ACC112 (cell line): Measurements from ENCODE around the gene OXNAD1.

Experiments used
- H2AFZ ChIP-seq: fragments of 200-600 bp; sonication (generic); one replicate; pipeline ENCODE4 v1.6.0; 2017; ENCODE audit warnings: antibody characterized with exemption, low read length; ENCODE audit not compliant: unreplicated experiment
- H3K27ac ChIP-seq: fragments of 200-600 bp; sonication (generic); 2 replicates; pipeline ENCODE4 v1.5.1; 2014; ENCODE audit warnings: low read depth, mild to moderate bottlenecking, antibody characterized with exemption, low read length, moderate library complexity
- H3K27me3 ChIP-seq: fragments of 200-600 bp; sonication (generic); 2 replicates; pipeline ENCODE4 v1.6.1; 2014; ENCODE audit warnings: mild to moderate bottlenecking, antibody characterized with exemption, low read length, moderate library complexity, mixed read lengths; ENCODE audit not compliant: insufficient read depth
- H3K36me3 ChIP-seq: fragments of 200-600 bp; sonication (generic); 2 replicates; pipeline ENCODE4 v1.6.1; 2016; ENCODE audit warnings: mild to moderate bottlenecking, antibody characterized with exemption, low read length, moderate library complexity, mixed read lengths; ENCODE audit not compliant: insufficient read depth
- H3K4me1 ChIP-seq: fragments of 200-600 bp; sonication (generic); one replicate; pipeline ENCODE4 v1.6.1; 2016; ENCODE audit warnings: low read length, mixed read lengths; ENCODE audit not compliant: insufficient read depth, unreplicated experiment, control insufficient read depth
- H3K4me3 ChIP-seq: fragments of 200-600 bp; sonication (generic); 2 replicates; pipeline ENCODE4 v1.5.1; 2014; ENCODE audit warnings: mild to moderate bottlenecking, low read depth, low read length
- H3K79me2 ChIP-seq: fragments of 200-600 bp; sonication (generic); one replicate; pipeline ENCODE4 v1.6.0; 2016; ENCODE audit warnings: low read length; ENCODE audit not compliant: control insufficient read depth, unreplicated experiment, insufficient read depth

The OXNAD1 gene

GRCh38 chr3:16316396-16316795 is 51.4 kb downstream of the OXNAD1 start:
- Histone ChIP-seq H3K4me1 (peaks cover 3% of the 10 kb centered on the region), H3K27ac (no peak overlapping the region), H3K27me3 (no peaks in the 10 kb centered on the region), H3K4me3 (no peak overlapping the region), H3K36me3 (peaks cover 6% of the 10 kb centered on the region), H3K79me2 (no peaks in the 10 kb centered on the region), H2AFZ (no peak overlapping the region)

DNA sequence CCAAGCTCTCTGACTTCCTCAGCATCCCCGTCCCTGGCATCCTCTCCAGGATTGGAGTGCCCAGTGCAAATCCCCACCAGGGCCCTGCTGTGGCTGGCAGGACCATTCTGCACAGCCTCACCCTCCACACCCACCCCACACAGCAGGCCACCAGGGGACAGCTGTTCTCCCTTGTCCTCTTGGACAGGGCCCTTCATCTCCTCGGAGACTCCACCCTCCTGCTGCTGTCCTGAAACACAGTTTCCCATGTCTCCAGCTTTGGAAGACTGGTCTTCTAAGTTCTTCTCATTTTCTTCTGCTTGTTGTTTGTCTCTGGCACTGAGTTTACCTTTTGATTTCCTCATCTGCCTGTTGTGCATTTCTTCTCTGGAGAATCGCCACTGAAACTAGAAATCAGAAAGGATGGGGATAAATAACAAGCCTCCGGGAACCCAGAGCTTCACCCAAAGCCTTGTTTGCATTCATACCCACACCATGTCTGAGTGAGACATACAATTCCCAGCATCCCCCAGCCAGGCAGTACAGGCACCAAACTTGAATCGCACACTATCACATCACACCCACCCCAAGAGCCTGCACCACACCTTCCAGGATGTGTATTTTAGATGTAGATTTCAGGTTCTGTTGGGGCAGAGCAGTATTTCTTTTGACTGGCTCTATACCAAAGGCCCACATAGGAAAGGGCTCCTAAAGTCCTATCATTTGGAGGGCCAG is 52.0 kb downstream of the OXNAD1 start:
- Histone ChIP-seq H3K4me3 (no peak overlapping the region), H3K27me3 (no peaks in the 10 kb centered on the region), H3K27ac (no peak overlapping the region), H2AFZ (no peak overlapping the region), H3K36me3 (peaks cover 6% of the 10 kb centered on the region), H3K4me1 (peaks cover 3% of the 10 kb centered on the region), H3K79me2 (no peaks in the 10 kb centered on the region)

- Histone ChIP-seq H3K4me1 (peaks cover under 1% of the 10 kb centered on the region), H2AFZ (no peak overlapping the region), H3K36me3 (peaks cover 6% of the 10 kb centered on the region), H3K4me3 (no peak overlapping the region), H3K27me3 (no peaks in the 10 kb centered on the region), H3K27ac (no peak overlapping the region), H3K79me2 (no peaks in the 10 kb centered on the region)
These were observed 52.5 kb downstream of the OXNAD1 start for GRCh38 chr3:16317561-16317945.

- Histone ChIP-seq H3K4me1 (no peaks in the 10 kb centered on the region), H3K36me3 (peaks cover 6% of the 10 kb centered on the region)
These were observed 53.2 kb downstream of the OXNAD1 start for GRCh38 chr3:16318176-16318575.

DNA sequence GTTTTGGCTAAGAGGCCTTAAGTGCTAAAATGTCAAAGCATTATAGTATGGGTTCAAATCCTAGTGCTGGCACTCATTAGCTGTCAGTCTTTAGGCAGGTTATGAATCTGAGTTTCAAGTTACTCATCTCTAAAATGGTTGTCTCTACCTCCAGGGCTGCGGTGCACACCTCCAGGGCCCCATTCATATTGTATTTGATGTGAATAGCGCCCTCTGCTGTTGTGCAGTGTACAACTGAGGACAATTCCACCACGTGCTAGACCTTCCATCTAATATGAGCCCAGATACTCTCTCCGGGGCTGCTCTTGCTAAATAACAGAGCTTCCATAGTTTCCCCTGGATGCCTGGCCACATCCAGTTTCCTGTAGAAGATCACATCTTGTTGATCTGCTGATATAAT is 54.3 kb downstream of the OXNAD1 start:
- no peak overlapping the region for H2AFZ ChIP-seq
- H3K4me3 ChIP-seq, result no peak overlapping the region
- H3K27ac ChIP-seq, result no peak overlapping the region
- no peaks in the 10 kb centered on the region for H3K27me3 ChIP-seq
- peaks cover 6% of the 10 kb centered on the region for H3K36me3 ChIP-seq
- no peaks in the 10 kb centered on the region for H3K4me1 ChIP-seq
- H3K79me2 ChIP-seq, result no peaks in the 10 kb centered on the region

More at GRCh38 chr3:16318176-16318575, 53.2 kb downstream of the OXNAD1 start:
- H3K79me2 ChIP-seq, result no peaks in the 10 kb centered on the region
- H3K27ac ChIP-seq, result no peak overlapping the region
- H3K4me3 ChIP-seq, result no peak overlapping the region
- H2AFZ ChIP-seq, result no peak overlapping the region
- H3K27me3 ChIP-seq, result no peaks in the 10 kb centered on the region

GRCh38 chr3:16319723-16320122 is 54.7 kb downstream of the OXNAD1 start:
- H2AFZ ChIP-seq, result no peak overlapping the region
- no peaks in the 10 kb centered on the region for H3K27me3 ChIP-seq
- no peak overlapping the region for H3K27ac ChIP-seq
- H3K79me2 ChIP-seq, result no peaks in the 10 kb centered on the region
- H3K36me3 ChIP-seq, result peaks cover 6% of the 10 kb centered on the region
- no peaks in the 10 kb centered on the region for H3K4me1 ChIP-seq
- H3K4me3 ChIP-seq, result no peak overlapping the region

GRCh38 chr3:16320711-16321110 is 55.7 kb downstream of the OXNAD1 start:
- Histone ChIP-seq H3K4me1 (no peaks in the 10 kb centered on the region), H3K36me3 (peaks cover 1% of the 10 kb centered on the region; the same call in 1 of the 2 replicates), H3K79me2 (no peaks in the 10 kb centered on the region)

GRCh38 chr3:16322189-16322588 is 57.2 kb downstream of the OXNAD1 start:
- Histone ChIP-seq H2AFZ (no peak overlapping the region), H3K79me2 (no peaks in the 10 kb centered on the region), H3K27ac (no peak overlapping the region), H3K27me3 (no peaks in the 10 kb centered on the region), H3K4me3 (no peak overlapping the region), H3K4me1 (no peaks in the 10 kb centered on the region), H3K36me3 (no peaks in the 10 kb centered on the region; the same call in 1 of the 2 replicates)

More at GRCh38 chr3:16320711-16321110, 55.7 kb downstream of the OXNAD1 start:
- no peak overlapping the region for H3K27ac ChIP-seq
- H3K27me3 ChIP-seq, result no peaks in the 10 kb centered on the region
- H2AFZ ChIP-seq, result no peak overlapping the region
- no peak overlapping the region for H3K4me3 ChIP-seq

- Histone ChIP-seq H3K4me1 (no peaks in the 10 kb centered on the region), H3K27ac (no peak overlapping the region), H2AFZ (no peak overlapping the region), H3K4me3 (no peak overlapping the region), H3K36me3 (no peaks in the 10 kb centered on the region; the same call in 1 of the 2 replicates), H3K79me2 (no peaks in the 10 kb centered on the region), H3K27me3 (no peaks in the 10 kb centered on the region)
These were observed 58.7 kb downstream of the OXNAD1 start for GRCh38 chr3:16323737-16324136.

DNA sequence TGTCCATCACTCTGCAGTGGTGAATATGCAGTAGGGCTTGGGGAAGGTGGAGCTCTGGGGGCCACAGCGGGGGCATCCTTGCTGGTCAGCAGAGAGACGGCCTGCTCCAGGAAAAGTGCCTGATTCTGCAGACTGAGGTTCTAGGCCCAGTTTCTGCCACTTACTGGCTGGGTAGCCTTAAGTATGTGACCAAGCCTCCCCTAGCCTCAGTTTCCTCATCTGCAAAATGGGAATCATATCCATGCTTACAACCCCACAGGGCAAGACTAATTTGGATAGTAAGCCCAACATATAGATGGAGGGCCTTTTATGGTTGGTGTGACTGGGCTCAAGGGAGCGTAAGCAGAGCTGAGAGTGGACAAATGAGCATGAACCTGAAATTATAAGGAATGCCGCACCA is 60.8 kb downstream of the OXNAD1 start:
- Histone ChIP-seq H3K4me1 (no peaks in the 10 kb centered on the region), H3K36me3 (peaks cover 6% of the 10 kb centered on the region), H2AFZ (no peak overlapping the region), H3K4me3 (no peak overlapping the region), H3K27ac (no peak overlapping the region), H3K27me3 (no peaks in the 10 kb centered on the region), H3K79me2 (no peaks in the 10 kb centered on the region)

GRCh38 chr3:16326724-16327349 is 61.8 kb downstream of the OXNAD1 start:
- H3K27ac ChIP-seq, result no peak overlapping the region
- H3K4me1 ChIP-seq, result no peaks in the 10 kb centered on the region
- peaks cover 16% of the 10 kb centered on the region for H3K36me3 ChIP-seq
- no peak overlapping the region for H3K4me3 ChIP-seq
- no peaks in the 10 kb centered on the region for H3K79me2 ChIP-seq
- H2AFZ ChIP-seq, result no peak overlapping the region
- no peaks in the 10 kb centered on the region for H3K27me3 ChIP-seq
